Sigmoid colon (tissue), 7 donors: ENCODE data around the gene ODAD4. TPM values are rescaled to one million over a fixed set of nuclear protein-coding genes. Genes with fewer than 3 reads are reported as not detected.

Experiments
- DNase-seq: peaks from one replicate; pipeline ENCODE4 v3.0.0-alpha.2; 2019
- H3K27ac ChIP-seq, 4 donors: fragments of 200-600 bp; sonication (generic); one replicate each; pipeline ENCODE4 v1.5.1; 2016 to 2019; ENCODE audit warnings: mild to moderate bottlenecking in 1 of 4
- H3K27me3 ChIP-seq, 3 donors: fragments of 200-600 bp; sonication (generic); one replicate each; pipeline ENCODE4 v1.5.1; 2019; ENCODE audit warnings: mild to moderate bottlenecking in 1 of 3
- H3K36me3 ChIP-seq, 4 donors: fragments of 200-600 bp; sonication (generic); one replicate each; pipeline ENCODE4 v1.5.1; 2016 to 2019
- H3K4me1 ChIP-seq, 4 donors: fragments of 200-600 bp; sonication (generic); one replicate each; pipeline ENCODE4 v1.5.1; 2017 to 2019
- H3K4me3 ChIP-seq, 4 donors: fragments of 200-600 bp; sonication (generic); one replicate each; pipeline ENCODE4 v1.5.1; 2017 to 2019; ENCODE audit warnings: mild to moderate bottlenecking in 2 of 4, moderate library complexity in 1 of 4
- H3K9me3 ChIP-seq, 4 donors: fragments of 200-600 bp in 3 of 4; sonication (generic) in 3 of 4; one replicate each; pipeline versions ENCODE4 v1.5.1 to v1.6.1; 2013 to 2019
- CTCF ChIP-seq, 4 experiments: fragments of 450-650 bp in 3 of 4; fragments of 200-600 bp in 1 of 4; IDR thresholded peaks; one replicate each; pipeline ENCODE4 v1.5.1; 2016 to 2019; ENCODE audit warnings: antibody characterized with exemption in 4 of 4, mild to moderate bottlenecking in 3 of 4, moderate library complexity in 2 of 4
- EP300 ChIP-seq, 4 donors: sonication (generic); formaldehyde crosslinking; IDR thresholded peaks; one replicate each; pipeline ENCODE4 v1.6.1; 2017; ENCODE audit warnings: antibody characterized with exemption in 4 of 4
- POLR2A ChIP-seq, 2 donors: fragments of 450-650 bp; IDR thresholded peaks; one replicate each; pipeline ENCODE4 v1.6.1; 2016; ENCODE audit warnings: antibody characterized with exemption in 2 of 2, mild to moderate bottlenecking in 2 of 2, moderate library complexity in 2 of 2
- POLR2AphosphoS5 ChIP-seq, 4 donors: sonication (generic); formaldehyde crosslinking; IDR thresholded peaks; one replicate each; pipeline ENCODE4 v1.6.1; 2017; ENCODE audit warnings: antibody characterized with exemption in 4 of 4
- WGBS, 2 donors: extraction: QIAGEN DNeasy Blood & Tissue Kit; methylation state at CpG; one replicate each; pipeline ENCODE4 v1.1.7; 2013; 5-methylcytosine and 5-hydroxymethylcytosine counted together
- intact Hi-C: fragments of 100-400 bp; cut with DNase I; formaldehyde crosslinking; loops from one replicate; pipeline ENCODE4 v1.15.1; 2023
- polyA plus RNA-seq, 3 donors: library from polyadenylated mRNA; stranded (reverse); fragments of 200-250 nt; gene quantifications; one replicate each; pipeline ENCODE4 v1.2.3, GENCODE V29; 2013
- total RNA-seq, 4 donors: library from RNA; depleted of rRNA; stranded (reverse); fragments of >200 nt; gene quantifications; one replicate each; pipeline ENCODE4 v1.1.0, GENCODE V29; 2016
- donor health status: healthy with polysubstance abuse.
- donor health status: Bipolar disorder and iron deficiency.
- donor health status: healthy.

ODAD4 gene
- total and polyA plus RNA-seq, 7 donors: 0.41 to 2.2 (median 1.6) TPM; not detected in 2

GRCh38 chr17:41986634-41987033, 56.2 kb downstream of the ODAD4 start:
- Histone ChIP-seq H3K4me3 (no peak overlapping the region), H3K4me1 (peaks cover 0 to 8% (median 4%) of the 10 kb centered on the region in 4 donors), H3K36me3 (peaks cover 17 to 97% (median 65%) of the 10 kb centered on the region in 4 donors), H3K9me3 (no peaks in the 10 kb centered on the region), H3K27ac (no peak overlapping the region), H3K27me3 (no peaks in the 10 kb centered on the region)
- no peak for DNase-seq
- WGBS, 2 donors: 88 to 95% methylated on average over 1 of the region's 1 CpG
- intact Hi-C loops: no loop called here
- TF ChIP-seq POLR2A (IDR thresholded peaks at IDR 0.05) (no peak), CTCF (IDR thresholded peaks at IDR 0.05) (no peak), POLR2AphosphoS5 (IDR thresholded peaks at IDR 0.05) (no peak), EP300 (IDR thresholded peaks at IDR 0.05) (no peak)

- TF ChIP-seq POLR2A (IDR thresholded peaks at IDR 0.05): no peak
- TF ChIP-seq POLR2AphosphoS5 (IDR thresholded peaks at IDR 0.05): no peak
- no peak for TF ChIP-seq CTCF (IDR thresholded peaks at IDR 0.05)
- no peak for TF ChIP-seq EP300 (IDR thresholded peaks at IDR 0.05)
- no peak for DNase-seq
- peaks cover 16 to 97% (median 59%) of the 10 kb centered on the region in 4 donors for H3K36me3 ChIP-seq
- no peak overlapping the region for H3K4me3 ChIP-seq
- no peak overlapping the region for H3K27ac ChIP-seq
- 90 to 91% methylated on average over 3 of the region's 3 CpGs for WGBS, 2 donors
- intact Hi-C loops: no loop called here
- no peaks in the 10 kb centered on the region for H3K27me3 ChIP-seq
- peaks cover 0 to 2% (median under 1%) of the 10 kb centered on the region in 4 donors for H3K4me1 ChIP-seq
- H3K9me3 ChIP-seq: no peaks in the 10 kb centered on the region
These were observed 57.2 kb downstream of the ODAD4 start for GRCh38 chr17:41987642-41988041.

- 99 to 100% methylated on average over 2 of the region's 2 CpGs for WGBS, 2 donors
- TF ChIP-seq POLR2AphosphoS5 (IDR thresholded peaks at IDR 0.05) (no peak), POLR2A (IDR thresholded peaks at IDR 0.05) (no peak), EP300 (IDR thresholded peaks at IDR 0.05) (no peak), CTCF (IDR thresholded peaks at IDR 0.05) (no peak)
- intact Hi-C loops: no loop called here
- no peaks in the 10 kb centered on the region for H3K9me3 ChIP-seq
- H3K27me3 ChIP-seq: no peaks in the 10 kb centered on the region
- no peaks in the 10 kb centered on the region for H3K4me1 ChIP-seq
- no peak overlapping the region for H3K4me3 ChIP-seq
- no peak for DNase-seq
- H3K27ac ChIP-seq: no peak overlapping the region
- H3K36me3 ChIP-seq: peaks cover 14 to 97% (median 57%) of the 10 kb centered on the region in 4 donors
These were observed 58.0 kb downstream of the ODAD4 start for GRCh38 chr17:41988418-41988817.

- H3K9me3 ChIP-seq: no peaks in the 10 kb centered on the region
- peaks cover 14 to 99% (median 58%) of the 10 kb centered on the region in 4 donors for H3K36me3 ChIP-seq
- H3K4me3 ChIP-seq: no peak overlapping the region
- no peaks in the 10 kb centered on the region for H3K4me1 ChIP-seq
- no peak overlapping the region for H3K27ac ChIP-seq
- DNase-seq: no peak
- no peaks in the 10 kb centered on the region for H3K27me3 ChIP-seq
- WGBS, 2 donors: 65 to 90% methylated on average over 5 of the region's 5 CpGs
- intact Hi-C loops: no loop called here
- TF ChIP-seq POLR2A (IDR thresholded peaks at IDR 0.05) (no peak), EP300 (IDR thresholded peaks at IDR 0.05) (no peak), POLR2AphosphoS5 (IDR thresholded peaks at IDR 0.05) (no peak), CTCF (IDR thresholded peaks at IDR 0.05) (no peak)
These were observed 59.4 kb downstream of the ODAD4 start for GRCh38 chr17:41989702-41990419.
